ENCODE data around the gene NUDC. TPM values are rescaled to one million over a fixed set of nuclear protein-coding genes. Genes with fewer than 3 reads are reported as not detected.
"Not testable (repeated sequence)": the region's sequence is repeated elsewhere in the genome, so short reads cannot be mapped to it uniquely, and the experiment has no call there.

The NUDC gene
- total RNA-seq, 1 experiment from 2014 or later = 134 TPM

GRCh38 chr1:26911399-26912146, 10.0 kb upstream of the NUDC start:
- no peak for DNase-seq (ENCODE audit: low read depth)

GRCh38 chr1:26912147-26912490, 9.4 kb upstream of the NUDC start:
- DNase-seq (ENCODE audit: low read depth) = no peak

GRCh38 chr1:26913389-26913753, 8.2 kb upstream of the NUDC start:
- DNase-seq (ENCODE audit: low read depth) = no peak

- no peak for DNase-seq (ENCODE audit: low read depth)
Measured at GRCh38 chr1:26913754-26914619, 7.6 kb upstream of the NUDC start, which contains the start of gene NR0B2. NR0B2 (minus strand) TSS chr1:26913975; CDS start chr1:26913940, 35 bp downstream.

GRCh38 chr1:26915204-26915842, 6.2 kb upstream of the NUDC start:
- no peak for DNase-seq (ENCODE audit: low read depth)

GRCh38 chr1:26921126-26921539, 410 bp upstream of the NUDC start:
- no peak for DNase-seq (ENCODE audit: low read depth)

- no peak for DNase-seq (ENCODE audit: low read depth)
Measured at GRCh38 chr1:26922431-26922729, 837 bp downstream of the NUDC start.

GRCh38 chr1:26922901-26923300, 1.4 kb downstream of the NUDC start:
- no peak for DNase-seq (ENCODE audit: low read depth)

GRCh38 chr1:26923711-26924110, 2.2 kb downstream of the NUDC start:
- peak; percentile 66 for DNase-seq (ENCODE audit: low read depth)

- no peak for DNase-seq (ENCODE audit: low read depth)
Measured at GRCh38 chr1:26932531-26932930, 11.0 kb downstream of the NUDC start.

- DNase-seq (ENCODE audit: low read depth) = no peak
Measured at GRCh38 chr1:26936823-26937222, 15.3 kb downstream of the NUDC start.

GRCh38 chr1:26938004-26938658, 16.6 kb downstream of the NUDC start:
- no peak for DNase-seq (ENCODE audit: low read depth)

GRCh38 chr1:26938659-26939025, 17.1 kb downstream of the NUDC start:
- DNase-seq (ENCODE audit: low read depth) = no peak

- no peak for DNase-seq (ENCODE audit: low read depth)
Measured at GRCh38 chr1:26941311-26941710, 19.8 kb downstream of the NUDC start.

GRCh38 chr1:26942656-26943055, 21.1 kb downstream of the NUDC start:
- DNase-seq (ENCODE audit: low read depth) = no peak

GRCh38 chr1:26945138-26945537, 23.6 kb downstream of the NUDC start:
- no peak for DNase-seq (ENCODE audit: low read depth)

- DNase-seq (ENCODE audit: low read depth) = no peak
Measured at GRCh38 chr1:26945728-26946127, 24.2 kb downstream of the NUDC start.

- DNase-seq (ENCODE audit: low read depth) = no peak
Measured at GRCh38 chr1:26946270-26946669, 24.7 kb downstream of the NUDC start.

- not testable (repeated sequence) for DNase-seq (ENCODE audit: low read depth)
Measured at GRCh38 chr1:26948725-26949057, 27.1 kb downstream of the NUDC start.

- DNase-seq (ENCODE audit: low read depth) = no peak
Measured at GRCh38 chr1:26949266-26949925, 27.9 kb downstream of the NUDC start.

GRCh38 chr1:26949926-26950319, 28.4 kb downstream of the NUDC start:
- DNase-seq (ENCODE audit: low read depth) = no peak

- DNase-seq (ENCODE audit: low read depth) = no peak
Measured at GRCh38 chr1:26950602-26951001, 29.1 kb downstream of the NUDC start.
